ENCODE data around the gene DOCK8. TPM values are rescaled to one million over a fixed set of nuclear protein-coding genes. Genes with fewer than 3 reads are reported as not detected.

Gene DOCK8
- total RNA-seq, 3 donors from 2014 or later = 18.4 to 34.1 (median 20.8) TPM

DNA sequence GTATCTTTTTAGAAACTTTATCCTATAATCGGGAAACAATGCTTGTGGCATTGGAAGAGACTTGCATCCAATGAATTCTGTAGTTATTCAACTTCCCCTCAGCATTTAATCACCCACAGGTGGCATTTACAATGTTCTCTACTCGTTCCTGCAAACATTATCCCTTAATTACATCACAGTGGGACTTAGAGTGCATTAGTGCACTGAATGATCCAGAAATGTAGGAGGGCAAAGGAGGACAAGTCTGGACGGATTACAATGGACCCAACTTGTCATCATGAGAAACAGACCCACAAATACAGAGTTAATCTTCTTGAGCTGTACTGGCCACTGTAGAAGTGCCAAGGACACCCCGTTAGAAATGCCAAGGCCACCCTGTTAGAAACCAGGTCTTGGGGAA, 129.1 kb downstream of the DOCK8 start:
- TF ChIP-seq POLR2A (IDR thresholded peaks at IDR 0.05) = no peak
- TF ChIP-seq POLR2AphosphoS5 (IDR thresholded peaks at IDR 0.05) = no peak
- TF ChIP-seq, protein P1, sequence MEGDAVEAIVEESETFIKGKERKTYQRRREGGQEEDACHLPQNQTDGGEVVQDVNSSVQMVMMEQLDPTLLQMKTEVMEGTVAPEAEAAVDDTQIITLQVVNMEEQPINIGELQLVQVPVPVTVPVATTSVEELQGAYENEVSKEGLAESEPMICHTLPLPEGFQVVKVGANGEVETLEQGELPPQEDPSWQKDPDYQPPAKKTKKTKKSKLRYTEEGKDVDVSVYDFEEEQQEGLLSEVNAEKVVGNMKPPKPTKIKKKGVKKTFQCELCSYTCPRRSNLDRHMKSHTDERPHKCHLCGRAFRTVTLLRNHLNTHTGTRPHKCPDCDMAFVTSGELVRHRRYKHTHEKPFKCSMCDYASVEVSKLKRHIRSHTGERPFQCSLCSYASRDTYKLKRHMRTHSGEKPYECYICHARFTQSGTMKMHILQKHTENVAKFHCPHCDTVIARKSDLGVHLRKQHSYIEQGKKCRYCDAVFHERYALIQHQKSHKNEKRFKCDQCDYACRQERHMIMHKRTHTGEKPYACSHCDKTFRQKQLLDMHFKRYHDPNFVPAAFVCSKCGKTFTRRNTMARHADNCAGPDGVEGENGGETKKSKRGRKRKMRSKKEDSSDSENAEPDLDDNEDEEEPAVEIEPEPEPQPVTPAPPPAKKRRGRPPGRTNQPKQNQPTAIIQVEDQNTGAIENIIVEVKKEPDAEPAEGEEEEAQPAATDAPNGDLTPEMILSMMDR (IDR thresholded peaks at IDR 0.05) = no peak
- intact Hi-C loops (cut with DNase I; ENCODE audit: low total_unique reads) = no loop called here
- H3K27ac ChIP-seq = no peak overlapping the region
- no peaks in the 10 kb centered on the region for H3K4me1 ChIP-seq
- no peaks in the 10 kb centered on the region for H3K9me3 ChIP-seq
- H3K4me3 ChIP-seq = no peak overlapping the region
- no peaks in the 10 kb centered on the region for H3K27me3 ChIP-seq
- no peaks in the 10 kb centered on the region for H3K36me3 ChIP-seq
- no peak for DNase-seq (ENCODE audit: low spot score in 2 of 2)

DNA sequence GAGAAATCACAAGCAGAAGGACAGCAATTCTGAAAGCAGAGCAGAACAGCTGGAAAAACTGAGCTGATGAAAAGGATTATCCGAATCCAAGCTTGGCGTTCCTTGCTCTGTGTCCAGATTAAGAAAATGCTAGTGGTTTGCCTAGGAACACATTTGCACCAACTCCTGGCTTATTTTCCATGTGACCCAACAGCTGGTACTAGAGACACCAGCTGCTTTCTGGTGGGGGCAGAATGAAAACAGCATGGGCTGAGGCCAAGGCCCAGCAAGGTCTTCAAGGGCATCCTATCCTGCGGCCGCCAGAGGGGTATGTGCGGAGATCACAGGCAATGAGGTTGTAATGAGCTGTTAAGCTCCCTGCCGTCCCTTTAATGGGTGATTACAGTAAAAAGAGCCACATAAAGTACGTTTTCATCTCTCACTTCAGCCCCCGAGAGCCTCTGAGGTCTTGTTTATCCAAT, 131.5 kb downstream of the DOCK8 start:
- Histone ChIP-seq H3K27me3 (no peaks in the 10 kb centered on the region), H3K9me3 (no peaks in the 10 kb centered on the region), H3K4me1 (no peaks in the 10 kb centered on the region), H3K36me3 (no peaks in the 10 kb centered on the region), H3K27ac (no peak overlapping the region), H3K4me3 (no peak overlapping the region)
- intact Hi-C loops (cut with DNase I; ENCODE audit: low total_unique reads) = no loop called here
- DNase-seq (ENCODE audit: low spot score in 2 of 2) = no peak
- TF ChIP-seq, protein P1 (IDR thresholded peaks at IDR 0.05) = no peak
- no peak for TF ChIP-seq POLR2A (IDR thresholded peaks at IDR 0.05)
- TF ChIP-seq POLR2AphosphoS5 (IDR thresholded peaks at IDR 0.05) = no peak

DNA sequence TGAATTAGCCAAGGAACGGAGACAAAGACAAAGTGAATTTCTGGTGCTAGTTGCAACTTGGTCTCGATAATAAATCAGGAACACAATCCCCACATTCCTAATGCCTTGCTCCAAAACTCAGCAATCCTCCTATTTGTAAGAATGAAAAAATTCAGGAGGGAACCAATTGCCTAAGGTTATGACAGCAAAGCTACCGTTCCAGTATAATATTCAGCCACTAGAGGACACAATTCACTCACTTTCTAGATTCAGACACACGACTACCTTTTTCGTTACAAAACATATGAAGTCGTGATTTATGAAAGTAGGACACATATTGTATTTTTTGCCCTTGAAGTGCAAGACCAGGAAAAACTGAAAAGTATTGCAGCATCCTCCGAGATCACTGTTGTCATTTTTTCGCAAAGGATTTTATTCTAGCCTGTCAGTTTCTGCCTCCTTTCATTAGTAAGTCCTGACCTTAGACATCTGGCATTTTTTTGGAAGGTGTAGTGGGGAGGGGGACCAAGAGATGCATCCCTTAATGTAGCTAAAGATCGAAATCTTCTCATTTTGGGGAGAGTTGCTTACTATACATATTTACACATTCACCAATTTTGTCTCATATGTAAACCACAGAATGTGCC, 133.1 kb downstream of the DOCK8 start:
- intact Hi-C loops (cut with DNase I; ENCODE audit: low total_unique reads) = no loop called here
- Histone ChIP-seq H3K27me3 (no peaks in the 10 kb centered on the region), H3K9me3 (no peaks in the 10 kb centered on the region), H3K27ac (no peak overlapping the region), H3K4me1 (no peaks in the 10 kb centered on the region), H3K4me3 (no peak overlapping the region), H3K36me3 (no peaks in the 10 kb centered on the region)
- TF ChIP-seq POLR2A (IDR thresholded peaks at IDR 0.05) (no peak), POLR2AphosphoS5 (IDR thresholded peaks at IDR 0.05) (no peak)
- TF ChIP-seq, protein P1 (IDR thresholded peaks at IDR 0.05) = peak; percentile 76 to 86 (median 77)
- DNase-seq (ENCODE audit: low spot score in 2 of 2) = no peak

DNA sequence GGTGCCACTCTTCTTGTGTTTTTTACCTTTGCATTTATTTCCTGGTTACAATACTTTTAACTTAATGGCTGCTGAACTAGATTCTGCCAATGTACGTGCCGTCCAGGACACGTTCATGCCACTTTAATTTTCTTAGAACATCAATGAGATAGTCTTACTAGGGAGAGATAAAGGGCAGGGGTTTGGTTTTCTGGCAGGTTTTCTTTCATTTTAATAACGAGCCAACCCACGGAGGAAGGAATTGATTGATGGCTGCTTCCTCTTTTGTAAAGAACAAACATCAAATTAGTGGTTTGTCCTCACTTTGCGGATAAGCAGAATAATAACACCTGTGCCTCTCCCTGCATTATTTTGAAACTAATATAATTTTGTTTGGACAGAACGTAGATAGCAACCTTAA, 135.7 kb downstream of the DOCK8 start:
- no peak for DNase-seq (ENCODE audit: low spot score in 2 of 2)
- Histone ChIP-seq H3K9me3 (no peaks in the 10 kb centered on the region), H3K4me1 (no peaks in the 10 kb centered on the region), H3K4me3 (no peak overlapping the region), H3K36me3 (no peaks in the 10 kb centered on the region), H3K27me3 (no peaks in the 10 kb centered on the region), H3K27ac (no peak overlapping the region)
- intact Hi-C loops (cut with DNase I; ENCODE audit: low total_unique reads) = no loop called here
- TF ChIP-seq POLR2A (IDR thresholded peaks at IDR 0.05) (no peak), POLR2AphosphoS5 (IDR thresholded peaks at IDR 0.05) (no peak)
- TF ChIP-seq, protein P1 (IDR thresholded peaks at IDR 0.05) = no peak

DNA sequence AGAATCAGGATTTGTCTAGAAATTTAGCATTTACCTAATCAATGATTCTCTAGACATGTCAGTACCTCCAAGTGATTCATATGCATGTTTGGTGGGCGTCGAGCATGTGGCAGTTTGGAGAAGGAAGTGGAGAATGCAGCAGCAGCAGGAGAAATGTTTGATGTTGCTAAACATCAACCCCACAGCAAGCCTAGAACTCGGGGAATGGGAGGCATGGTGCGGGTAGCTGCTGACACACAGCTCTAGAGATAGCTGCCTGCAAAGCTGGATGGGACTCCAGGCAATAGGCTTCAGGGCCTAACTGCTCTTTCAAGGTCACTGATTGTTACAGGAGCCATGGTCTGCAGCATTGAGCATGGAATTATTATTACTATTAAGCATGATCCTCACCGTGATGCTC, 137.3 kb downstream of the DOCK8 start:
- H3K4me1 ChIP-seq = no peaks in the 10 kb centered on the region
- no peaks in the 10 kb centered on the region for H3K9me3 ChIP-seq
- intact Hi-C loops (cut with DNase I; ENCODE audit: low total_unique reads) = no loop called here
- H3K27ac ChIP-seq = no peak overlapping the region
- H3K36me3 ChIP-seq = no peaks in the 10 kb centered on the region
- no peak for DNase-seq (ENCODE audit: low spot score in 2 of 2)
- TF ChIP-seq POLR2AphosphoS5 (IDR thresholded peaks at IDR 0.05) = no peak
- TF ChIP-seq POLR2A (IDR thresholded peaks at IDR 0.05) = no peak
- TF ChIP-seq, protein P1 (IDR thresholded peaks at IDR 0.05) = no peak
- H3K27me3 ChIP-seq = no peaks in the 10 kb centered on the region
- H3K4me3 ChIP-seq = no peak overlapping the region
